OCI-LY1 (cell line): ENCODE measurements around the gene PCSK2.

Experiments
- H2AFZ ChIP-seq: fragments of 200-600 bp; sonication (generic), shearing (Covaris generic); 2 replicates; pipeline ENCODE4 v1.6.0; 2014; ENCODE audit warnings: antibody characterized with exemption, mild to moderate bottlenecking, low read length
- H3F3A ChIP-seq: fragments of 200-600 bp; sonication (generic), shearing (Covaris generic); 2 replicates; pipeline ENCODE4 v1.6.0; 2014; ENCODE audit warnings: mild to moderate bottlenecking, antibody characterized with exemption, low read length, moderate library complexity; ENCODE audit not compliant: insufficient read depth
- H3K27ac ChIP-seq: fragments of 200-600 bp; sonication (generic); 2 replicates; pipeline ENCODE4 v1.5.1; 2014; ENCODE audit warnings: low read length, mixed run types, mild to moderate bottlenecking, low read depth; ENCODE audit not compliant: poor library complexity, severe bottlenecking
- H3K27me3 ChIP-seq: fragments of 200-600 bp; sonication (generic); 2 replicates; pipeline ENCODE4 v1.6.0; 2014; ENCODE audit warnings: antibody characterized with exemption, mild to moderate bottlenecking, low read length, moderate library complexity; ENCODE audit not compliant: insufficient read depth
- H3K36me3 ChIP-seq: fragments of 200-600 bp; sonication (generic); 2 replicates; pipeline ENCODE4 v1.6.1; 2014; ENCODE audit warnings: mild to moderate bottlenecking, antibody characterized with exemption, low read length, moderate library complexity, mixed read lengths; ENCODE audit not compliant: insufficient read depth
- H3K4me1 ChIP-seq: fragments of 200-600 bp; sonication (generic); 2 replicates; pipeline ENCODE4 v1.5.1; 2014; ENCODE audit warnings: mild to moderate bottlenecking, low read length, moderate library complexity; ENCODE audit not compliant: insufficient read depth, severe bottlenecking
- H3K4me2 ChIP-seq: fragments of 200-600 bp; sonication (generic), shearing (Covaris generic); 2 replicates; pipeline ENCODE4 v1.6.1; 2014; ENCODE audit warnings: low read length
- H3K4me3 ChIP-seq: fragments of 200-600 bp; sonication (generic); 2 replicates; pipeline ENCODE4 v1.5.1; 2014; ENCODE audit warnings: low read length, low read depth, mild to moderate bottlenecking, mixed read lengths; ENCODE audit not compliant: poor library complexity, severe bottlenecking
- H3K79me2 ChIP-seq: fragments of 200-600 bp; shearing (Covaris generic); 2 replicates; pipeline ENCODE4 v1.6.1; 2016; ENCODE audit warnings: mixed run types, low read length, mixed read lengths; ENCODE audit not compliant: insufficient read depth
- H3K9ac ChIP-seq: fragments of 200-600 bp; sonication (generic), shearing (Covaris generic); 2 replicates; pipeline ENCODE4 v1.6.1; 2014; ENCODE audit warnings: mild to moderate bottlenecking, low read length, mixed read lengths
- H3K9me2 ChIP-seq: fragments of 200-600 bp; sonication (generic), shearing (Covaris generic); 2 replicates; pipeline ENCODE4 v1.6.1; 2014; ENCODE audit warnings: low read depth, mild to moderate bottlenecking, low read length, mixed read lengths
- H3K9me3 ChIP-seq: fragments of 200-600 bp; shearing (Covaris generic); 2 replicates; pipeline ENCODE4 v1.6.1; 2014; ENCODE audit warnings: low read length, mixed read lengths
- H4K20me1 ChIP-seq: fragments of 200-600 bp; sonication (generic), shearing (Covaris generic); 2 replicates; pipeline ENCODE4 v1.6.0; 2016; ENCODE audit warnings: mild to moderate bottlenecking, low read length; ENCODE audit not compliant: insufficient read depth
- CTCF ChIP-seq: fragments of 200-600 bp; sonication (generic), shearing (Covaris generic); IDR thresholded peaks from 2 replicates; pipeline ENCODE4 v1.5.1; 2017; ENCODE audit warnings: mild to moderate bottlenecking, antibody characterized with exemption, low read length, moderate library complexity, mixed read lengths
- EZH2 ChIP-seq: fragments of 200-600 bp; sonication (generic), shearing (Covaris generic); IDR thresholded peaks from 2 replicates; pipeline ENCODE4 v1.8.0; 2017; ENCODE audit warnings: borderline replicate concordance, mixed run types, mild to moderate bottlenecking, antibody characterized with exemption, low read length, moderate library complexity, mixed read lengths

The PCSK2 gene

GRCh38 chr20:17473659-17474058 lies 246.8 kb downstream of the PCSK2 start:
- no peaks in the 10 kb centered on the region for H3K79me2 ChIP-seq
- TF ChIP-seq CTCF = no peak
- no peak for TF ChIP-seq EZH2
- no peaks in the 10 kb centered on the region for H3K9me3 ChIP-seq
- no peak overlapping the region for H2AFZ ChIP-seq
- no peak overlapping the region for H3K4me3 ChIP-seq
- H4K20me1 ChIP-seq = no peaks in the 10 kb centered on the region
- H3F3A ChIP-seq = no peaks in the 10 kb centered on the region
- H3K27me3 ChIP-seq = peaks cover 9% of the 10 kb centered on the region; the same call in 1 of the 2 replicates
- no peaks in the 10 kb centered on the region for H3K36me3 ChIP-seq
- no peaks in the 10 kb centered on the region for H3K9me2 ChIP-seq
- H3K4me2 ChIP-seq = no peak overlapping the region
- H3K27ac ChIP-seq = no peak overlapping the region
- H3K9ac ChIP-seq = no peak overlapping the region
- no peaks in the 10 kb centered on the region for H3K4me1 ChIP-seq

- no peak overlapping the region for H3K4me2 ChIP-seq
- TF ChIP-seq EZH2 (no peak), CTCF (no peak)
- H3K9me3 ChIP-seq = no peaks in the 10 kb centered on the region
Observed at GRCh38 chr20:17479063-17479657, 252.3 kb downstream of the PCSK2 start.

GRCh38 chr20:17480696-17481095 lies 253.9 kb downstream of the PCSK2 start:
- Histone ChIP-seq H3K9me2 (no peaks in the 10 kb centered on the region), H3K4me3 (no peak overlapping the region), H3K27ac (no peak overlapping the region), H3K79me2 (no peaks in the 10 kb centered on the region), H3K4me2 (no peak overlapping the region), H3K9ac (no peak overlapping the region), H2AFZ (no peak overlapping the region), H3K36me3 (no peaks in the 10 kb centered on the region), H3K9me3 (no peaks in the 10 kb centered on the region), H3K27me3 (no peaks in the 10 kb centered on the region), H3F3A (no peaks in the 10 kb centered on the region), H4K20me1 (no peaks in the 10 kb centered on the region), H3K4me1 (no peaks in the 10 kb centered on the region)
- TF ChIP-seq EZH2 (no peak), CTCF (no peak)

More at GRCh38 chr20:17479063-17479657, 252.3 kb downstream of the PCSK2 start:
- H3K27me3 ChIP-seq = peaks cover 2% of the 10 kb centered on the region; the same call in 1 of the 2 replicates
- H2AFZ ChIP-seq = no peak overlapping the region
- no peaks in the 10 kb centered on the region for H3K79me2 ChIP-seq
- H3K4me1 ChIP-seq = no peaks in the 10 kb centered on the region
- H3K4me3 ChIP-seq = no peak overlapping the region
- no peak overlapping the region for H3K27ac ChIP-seq
- no peaks in the 10 kb centered on the region for H3K36me3 ChIP-seq
- H4K20me1 ChIP-seq = no peaks in the 10 kb centered on the region
- no peak overlapping the region for H3K9ac ChIP-seq
- H3K9me2 ChIP-seq = no peaks in the 10 kb centered on the region
- H3F3A ChIP-seq = no peaks in the 10 kb centered on the region
